Measurements from ENCODE around the gene SNRNP35.

SNRNP35 gene

DNA sequence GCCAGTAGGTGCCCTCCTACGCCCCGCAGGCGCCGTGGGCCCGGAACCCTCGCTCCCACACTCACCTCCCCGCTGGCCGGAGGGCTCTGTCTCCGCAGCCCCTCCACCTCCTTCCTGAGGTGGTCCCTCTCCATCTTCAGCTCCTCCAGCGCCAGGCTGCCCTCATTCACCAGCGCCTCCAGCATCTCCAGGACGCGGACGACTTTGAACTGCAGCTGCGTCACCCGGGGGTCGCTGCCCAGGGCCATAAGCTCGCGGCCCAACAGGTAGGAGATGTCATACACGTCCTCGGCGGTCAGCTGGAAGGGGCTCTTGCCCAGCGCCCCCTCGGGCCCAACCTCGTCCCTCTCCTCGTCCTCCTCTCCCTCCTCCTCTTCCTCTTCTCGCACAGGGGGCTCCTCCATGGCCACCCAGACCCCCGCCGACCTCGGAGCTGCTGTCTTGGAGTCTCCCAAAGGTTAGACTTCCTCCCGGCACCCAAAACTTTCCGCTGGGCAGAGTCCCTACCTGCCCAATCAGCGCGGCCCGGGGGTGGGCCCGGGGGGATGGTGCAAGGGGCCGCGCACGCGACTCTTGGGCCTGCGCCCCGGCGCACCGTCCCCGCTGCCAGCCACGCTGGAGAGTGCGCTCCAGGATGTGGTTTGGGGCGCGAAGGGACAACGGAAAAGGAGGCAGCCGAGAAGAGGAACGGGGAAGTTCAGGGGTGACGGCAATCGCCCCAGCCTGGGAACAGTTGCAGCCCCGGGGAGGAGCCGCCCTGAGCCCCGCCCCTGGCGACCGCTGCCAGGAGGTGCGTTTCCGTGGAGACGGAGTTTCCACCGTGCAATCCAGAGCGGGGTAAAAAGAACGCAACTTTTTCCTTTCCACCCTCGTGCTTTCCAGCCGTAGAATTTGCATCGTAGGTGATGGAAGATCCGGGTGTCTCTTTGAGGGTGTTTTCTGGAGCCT, 21.6 kb upstream of the SNRNP35 start, which contains the start of gene RILPL2 (continued):
- TF ChIP-seq ZNF248 (tag by site-specific recombination; IDR thresholded peaks at IDR 0.05): no peak
- no peak for TF ChIP-seq ZNF114 (tag by site-specific recombination; IDR thresholded peaks at IDR 0.05)
- no peak for TF ChIP-seq ZNF138 (tag by site-specific recombination; IDR thresholded peaks at IDR 0.05; ENCODE audit: borderline replicate concordance)
- TF ChIP-seq ZNF416 (tag by site-specific recombination; IDR thresholded peaks at IDR 0.05): no peak
- TF ChIP-seq, protein P1, sequence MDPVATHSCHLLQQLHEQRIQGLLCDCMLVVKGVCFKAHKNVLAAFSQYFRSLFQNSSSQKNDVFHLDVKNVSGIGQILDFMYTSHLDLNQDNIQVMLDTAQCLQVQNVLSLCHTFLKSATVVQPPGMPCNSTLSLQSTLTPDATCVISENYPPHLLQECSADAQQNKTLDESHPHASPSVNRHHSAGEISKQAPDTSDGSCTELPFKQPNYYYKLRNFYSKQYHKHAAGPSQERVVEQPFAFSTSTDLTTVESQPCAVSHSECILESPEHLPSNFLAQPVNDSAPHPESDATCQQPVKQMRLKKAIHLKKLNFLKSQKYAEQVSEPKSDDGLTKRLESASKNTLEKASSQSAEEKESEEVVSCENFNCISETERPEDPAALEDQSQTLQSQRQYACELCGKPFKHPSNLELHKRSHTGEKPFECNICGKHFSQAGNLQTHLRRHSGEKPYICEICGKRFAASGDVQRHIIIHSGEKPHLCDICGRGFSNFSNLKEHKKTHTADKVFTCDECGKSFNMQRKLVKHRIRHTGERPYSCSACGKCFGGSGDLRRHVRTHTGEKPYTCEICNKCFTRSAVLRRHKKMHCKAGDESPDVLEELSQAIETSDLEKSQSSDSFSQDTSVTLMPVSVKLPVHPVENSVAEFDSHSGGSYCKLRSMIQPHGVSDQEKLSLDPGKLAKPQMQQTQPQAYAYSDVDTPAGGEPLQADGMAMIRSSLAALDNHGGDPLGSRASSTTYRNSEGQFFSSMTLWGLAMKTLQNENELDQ (tag by site-specific recombination; IDR thresholded peaks at IDR 0.05; ENCODE audit: low read depth): no peak
- TF ChIP-seq, protein P2, sequence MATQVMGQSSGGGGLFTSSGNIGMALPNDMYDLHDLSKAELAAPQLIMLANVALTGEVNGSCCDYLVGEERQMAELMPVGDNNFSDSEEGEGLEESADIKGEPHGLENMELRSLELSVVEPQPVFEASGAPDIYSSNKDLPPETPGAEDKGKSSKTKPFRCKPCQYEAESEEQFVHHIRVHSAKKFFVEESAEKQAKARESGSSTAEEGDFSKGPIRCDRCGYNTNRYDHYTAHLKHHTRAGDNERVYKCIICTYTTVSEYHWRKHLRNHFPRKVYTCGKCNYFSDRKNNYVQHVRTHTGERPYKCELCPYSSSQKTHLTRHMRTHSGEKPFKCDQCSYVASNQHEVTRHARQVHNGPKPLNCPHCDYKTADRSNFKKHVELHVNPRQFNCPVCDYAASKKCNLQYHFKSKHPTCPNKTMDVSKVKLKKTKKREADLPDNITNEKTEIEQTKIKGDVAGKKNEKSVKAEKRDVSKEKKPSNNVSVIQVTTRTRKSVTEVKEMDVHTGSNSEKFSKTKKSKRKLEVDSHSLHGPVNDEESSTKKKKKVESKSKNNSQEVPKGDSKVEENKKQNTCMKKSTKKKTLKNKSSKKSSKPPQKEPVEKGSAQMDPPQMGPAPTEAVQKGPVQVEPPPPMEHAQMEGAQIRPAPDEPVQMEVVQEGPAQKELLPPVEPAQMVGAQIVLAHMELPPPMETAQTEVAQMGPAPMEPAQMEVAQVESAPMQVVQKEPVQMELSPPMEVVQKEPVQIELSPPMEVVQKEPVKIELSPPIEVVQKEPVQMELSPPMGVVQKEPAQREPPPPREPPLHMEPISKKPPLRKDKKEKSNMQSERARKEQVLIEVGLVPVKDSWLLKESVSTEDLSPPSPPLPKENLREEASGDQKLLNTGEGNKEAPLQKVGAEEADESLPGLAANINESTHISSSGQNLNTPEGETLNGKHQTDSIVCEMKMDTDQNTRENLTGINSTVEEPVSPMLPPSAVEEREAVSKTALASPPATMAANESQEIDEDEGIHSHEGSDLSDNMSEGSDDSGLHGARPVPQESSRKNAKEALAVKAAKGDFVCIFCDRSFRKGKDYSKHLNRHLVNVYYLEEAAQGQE (tag by site-specific recombination; IDR thresholded peaks at IDR 0.05): no peak
- peak; percentile 92 for TF ChIP-seq ZBTB17 (tag by site-specific recombination; IDR thresholded peaks at IDR 0.05)
- TF ChIP-seq ZNF596 (tag by site-specific recombination; IDR thresholded peaks at IDR 0.05): no peak
- peak; percentile 53; the same call in 1 of the 2 replicates for TF ChIP-seq KLF9 (tag by site-specific recombination; IDR thresholded peaks at IDR 0.05; ENCODE audit: low read depth)
- no peak for TF ChIP-seq HOXC10 (CRISPR knock-in tag; IDR thresholded peaks at IDR 0.05)
- no peak for TF ChIP-seq ZFP41 (tag by site-specific recombination; IDR thresholded peaks at IDR 0.05; ENCODE audit: borderline replicate concordance)
- TF ChIP-seq BCL11B (tag by site-specific recombination; IDR thresholded peaks at IDR 0.05; ENCODE audit: low read depth): no peak
- peak; percentile 43 for TF ChIP-seq PRDM1 (tag by site-specific recombination; IDR thresholded peaks at IDR 0.05)
- no peak for TF ChIP-seq ZNF777 (tag by site-specific recombination; IDR thresholded peaks at IDR 0.05; ENCODE audit: borderline replicate concordance)
- no peak for TF ChIP-seq ZNF239 (tag by site-specific recombination; IDR thresholded peaks at IDR 0.05)
- TF ChIP-seq, protein P3, sequence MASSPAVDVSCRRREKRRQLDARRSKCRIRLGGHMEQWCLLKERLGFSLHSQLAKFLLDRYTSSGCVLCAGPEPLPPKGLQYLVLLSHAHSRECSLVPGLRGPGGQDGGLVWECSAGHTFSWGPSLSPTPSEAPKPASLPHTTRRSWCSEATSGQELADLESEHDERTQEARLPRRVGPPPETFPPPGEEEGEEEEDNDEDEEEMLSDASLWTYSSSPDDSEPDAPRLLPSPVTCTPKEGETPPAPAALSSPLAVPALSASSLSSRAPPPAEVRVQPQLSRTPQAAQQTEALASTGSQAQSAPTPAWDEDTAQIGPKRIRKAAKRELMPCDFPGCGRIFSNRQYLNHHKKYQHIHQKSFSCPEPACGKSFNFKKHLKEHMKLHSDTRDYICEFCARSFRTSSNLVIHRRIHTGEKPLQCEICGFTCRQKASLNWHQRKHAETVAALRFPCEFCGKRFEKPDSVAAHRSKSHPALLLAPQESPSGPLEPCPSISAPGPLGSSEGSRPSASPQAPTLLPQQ (tag by site-specific recombination; IDR thresholded peaks at IDR 0.05): peak; percentile 95
- no peak for TF ChIP-seq ZNF670 (tag by site-specific recombination; IDR thresholded peaks at IDR 0.05; ENCODE audit: low read depth)
- TF ChIP-seq ZNF513 (tag by site-specific recombination; IDR thresholded peaks at IDR 0.05): peak; percentile 73
- TF ChIP-seq ZBTB20 (tag by site-specific recombination; IDR thresholded peaks at IDR 0.05): peak; percentile 92
- no peak for TF ChIP-seq ZNF514 (tag by site-specific recombination; IDR thresholded peaks at IDR 0.05)
- TF ChIP-seq ZNF394 (tag by site-specific recombination; IDR thresholded peaks at IDR 0.05; ENCODE audit: borderline replicate concordance): peak; percentile 29; the same call in 1 of the 2 replicates
- TF ChIP-seq TRIM28 (IDR thresholded peaks at IDR 0.05; ENCODE audit: borderline replicate concordance, low read length): no peak
- TF ChIP-seq ZXDB (tag by site-specific recombination; IDR thresholded peaks at IDR 0.05): peak; percentile 46; the same call in 1 of the 2 replicates
- peak; percentile 52; the same call in 1 of the 2 replicates for TF ChIP-seq ZNF366 (tag by site-specific recombination; conservative IDR thresholded peaks at IDR 0.05)
- no peak for TF ChIP-seq MZF1 (tag by site-specific recombination; IDR thresholded peaks at IDR 0.05; ENCODE audit: borderline replicate concordance)
- TF ChIP-seq ZNF747 (tag by site-specific recombination; IDR thresholded peaks at IDR 0.05): no peak
- no peak for TF ChIP-seq ZNF274 (IDR thresholded peaks at IDR 0.05; ENCODE audit: low read length)
- TF ChIP-seq ZNF274 (tag by site-specific recombination; IDR thresholded peaks at IDR 0.05; ENCODE audit: borderline replicate concordance): no peak
- no peak for TF ChIP-seq ZBTB21 (tag by site-specific recombination; IDR thresholded peaks at IDR 0.05)
- no peak for TF ChIP-seq ZNF510 (tag by site-specific recombination; IDR thresholded peaks at IDR 0.05; ENCODE audit: insufficient replicate concordance)
- no peak for TF ChIP-seq ZNF140 (tag by site-specific recombination; IDR thresholded peaks at IDR 0.05)
- TF ChIP-seq ZNF600 (tag by site-specific recombination; IDR thresholded peaks at IDR 0.05): peak; percentile 71

Measured in HEK293 (cell line).